Adrenal gland (tissue), 12 donors: ENCODE data around the gene EXOC3. TPM values are rescaled to one million over a fixed set of nuclear protein-coding genes. Genes with fewer than 3 reads are reported as not detected.
"Not testable (repeated sequence)": the region's sequence is repeated elsewhere in the genome, so short reads cannot be mapped to it uniquely, and the experiment has no call there.

ENCODE experiments used
- DNase-seq, 7 donors: peaks; one replicate each; pipeline ENCODE4 v3.0.0-alpha.2; 2019 to 2020
- H3K27ac ChIP-seq, 5 donors: fragments of 200-600 bp; sonication (generic) in 4 of 5; 1 replicate in 3 of 5; 2 replicates in 2 of 5; pipeline versions ENCODE4 v1.5.1 to v1.8.0; 2016 to 2020; ENCODE audit warnings: mild to moderate bottlenecking in 1 of 5
- H3K27me3 ChIP-seq: fragments of 200-600 bp; 2 replicates; pipeline ENCODE4 v1.8.0; 2021
- H3K36me3 ChIP-seq, 2 donors: fragments of 200-600 bp; replicated peaks in 1 of 2; 1 replicate in 1 of 2; 2 replicates in 1 of 2; pipeline versions ENCODE4 v1.5.1 to v1.8.0; 2018 to 2022
- H3K4me1 ChIP-seq, 2 donors: fragments of 200-600 bp; replicated peaks in 1 of 2; 1 replicate in 1 of 2; 2 replicates in 1 of 2; pipeline versions ENCODE4 v1.5.1 to v1.8.0; 2018 to 2021
- H3K4me3 ChIP-seq, 4 donors: fragments of 200-600 bp; sonication (generic) in 3 of 4; one replicate each; pipeline ENCODE4 v1.5.1; 2016 to 2018
- H3K9me3 ChIP-seq, 3 donors: fragments of 200-600 bp; sonication (generic) in 1 of 3; replicated peaks in 1 of 3; 1 replicate in 2 of 3; 2 replicates in 1 of 3; pipeline versions ENCODE4 v1.5.1 to v1.8.0; 2016 to 2021
- CTCF ChIP-seq, 6 experiments: fragments of 450-650 bp in 4 of 6; fragments of 200-600 bp in 2 of 6; sonication (generic) in 1 of 6; IDR thresholded peaks; 1 replicate in 5 of 6; 2 replicates in 1 of 6; pipeline versions ENCODE4 v1.5.1 to v1.8.0; 2016 to 2021; ENCODE audit warnings: antibody characterized with exemption in 6 of 6, mild to moderate bottlenecking in 2 of 6, moderate library complexity in 1 of 6
- POLR2A ChIP-seq, 2 donors: fragments of 450-650 bp; IDR thresholded peaks; one replicate each; pipeline ENCODE4 v1.6.1; 2017; ENCODE audit warnings: antibody characterized with exemption in 2 of 2, mild to moderate bottlenecking in 2 of 2, moderate library complexity in 1 of 2
- WGBS, 4 donors: extraction: QIAGEN DNeasy Blood & Tissue Kit in 2 of 4; methylation state at CpG; one replicate each; pipeline versions ENCODE4 v1.1.5 to v1.1.7; 2013 to 2017; 5-methylcytosine and 5-hydroxymethylcytosine counted together
- intact Hi-C, 2 donors: fragments of 100-400 bp; cut with DNase I; formaldehyde crosslinking; loops; one replicate each; pipeline versions ENCODE4 v1.14.1 to v1.15.0; 2022 to 2023
- polyA plus RNA-seq, 3 donors: library from polyadenylated mRNA; stranded (reverse); fragments of 200-250 nt in 2 of 3; fragments of 350-450 nt in 1 of 3; fragmentation: Illumina TruSeq in 1 of 3; extraction: RNeasy Lipid Tissue Mini Kit (QIAGEN cat#74804) in 1 of 3; gene quantifications; one replicate each; pipeline ENCODE4 v1.2.3, GENCODE V29; 2013 to 2014
- total RNA-seq, 9 donors: library from RNA; depleted of rRNA in 4 of 9; stranded (reverse); fragments of >200 nt in 4 of 9; fragments of 120-200 nt in 1 of 9; fragmentation: NEBNext Ultra II Directional in 1 of 9; extraction: Animal tissue kit (Norgen Biotek cat#: 25700) in 1 of 9; gene quantifications; one replicate each; pipeline versions ENCODE4 v1.1.0 to v1.2.4, GENCODE V29; 2013 to 2023
- donor health status: healthy with polysubstance abuse.
- donor health status: Bipolar disorder and iron deficiency.
- donor health status: DM: yes; HTN: yes; CAD: no.
- donor health status: DM: no; HTN: no; CAD: no.
- donor health status: DM: no; HTN: no; CAD: no.
- donor health status: DM: yes; HTN: yes; CAD: no.

Gene EXOC3
- total and polyA plus RNA-seq, 12 donors = 24.7 to 66.4 (median 42.7) TPM

GRCh38 chr5:485946-486491 is 43.0 kb downstream of the EXOC3 start:
- no peak for TF ChIP-seq POLR2A (IDR thresholded peaks at IDR 0.05)
- TF ChIP-seq CTCF (IDR thresholded peaks at IDR 0.05) = no peak
- DNase-seq = no peak
- no peaks in the 10 kb centered on the region for H3K36me3 ChIP-seq
- 48 to 76% (median 54%) methylated on average over 9 to 23 of the region's 23 CpGs for WGBS, 4 donors
- H3K27ac ChIP-seq = no peak overlapping the region
- intact Hi-C loops = no loop called here
- H3K27me3 ChIP-seq = peaks cover 27% of the 10 kb centered on the region
- H3K4me3 ChIP-seq = no peak overlapping the region
- H3K9me3 ChIP-seq = no peaks in the 10 kb centered on the region
- H3K4me1 ChIP-seq = no peaks in the 10 kb centered on the region

- H3K4me1 ChIP-seq, DNase-seq, H3K4me3 ChIP-seq, intact Hi-C loops, H3K27ac ChIP-seq, H3K36me3 ChIP-seq, H3K9me3 ChIP-seq: not testable (repeated sequence)
- WGBS, 4 donors = 86 to 94% (median 91%) methylated on average over 9 to 18 of the region's 22 CpGs
- H3K27me3 ChIP-seq = peaks cover 22% of the 10 kb centered on the region
Measured at GRCh38 chr5:486597-486996, 43.6 kb downstream of the EXOC3 start.

GRCh38 chr5:488241-488640 is 45.3 kb downstream of the EXOC3 start:
- TF ChIP-seq POLR2A (IDR thresholded peaks at IDR 0.05) (no peak), CTCF (IDR thresholded peaks at IDR 0.05) (no peak)
- Histone ChIP-seq H3K27ac (no peak overlapping the region), H3K36me3 (no peaks in the 10 kb centered on the region), H3K4me3 (no peak overlapping the region), H3K9me3 (no peaks in the 10 kb centered on the region), H3K4me1 (no peaks in the 10 kb centered on the region), H3K27me3 (peaks cover 15% of the 10 kb centered on the region)
- no peak for DNase-seq
- intact Hi-C loops = no loop called here
- WGBS, 4 donors = 90 to 95% (median 93%) methylated on average over 18 to 33 of the region's 33 CpGs

- WGBS, 4 donors = 46 to 56% (median 54%) methylated on average over 21 to 40 of the region's 40 CpGs
- Histone ChIP-seq H3K36me3 (no peaks in the 10 kb centered on the region), H3K4me3 (no peak overlapping the region), H3K27ac (no peak overlapping the region), H3K9me3 (no peaks in the 10 kb centered on the region), H3K27me3 (peaks cover 10% of the 10 kb centered on the region), H3K4me1 (no peaks in the 10 kb centered on the region)
- intact Hi-C loops = no loop called here
- no peak for TF ChIP-seq POLR2A (IDR thresholded peaks at IDR 0.05)
- TF ChIP-seq CTCF (IDR thresholded peaks at IDR 0.05) = no peak
- peak in 2 of 7 donors; percentile 39 to 42 for DNase-seq
Measured at GRCh38 chr5:488744-489688, 46.0 kb downstream of the EXOC3 start.
